Non-pigmented ciliary epithelial cell (primary cell): ENCODE results near the gene FMO2.

Experiments
- DNase-seq: peaks from one replicate; pipeline ENCODE4 v3.0.0-alpha.2; 2010; ENCODE audit warnings: low read depth

Gene FMO2

DNA sequence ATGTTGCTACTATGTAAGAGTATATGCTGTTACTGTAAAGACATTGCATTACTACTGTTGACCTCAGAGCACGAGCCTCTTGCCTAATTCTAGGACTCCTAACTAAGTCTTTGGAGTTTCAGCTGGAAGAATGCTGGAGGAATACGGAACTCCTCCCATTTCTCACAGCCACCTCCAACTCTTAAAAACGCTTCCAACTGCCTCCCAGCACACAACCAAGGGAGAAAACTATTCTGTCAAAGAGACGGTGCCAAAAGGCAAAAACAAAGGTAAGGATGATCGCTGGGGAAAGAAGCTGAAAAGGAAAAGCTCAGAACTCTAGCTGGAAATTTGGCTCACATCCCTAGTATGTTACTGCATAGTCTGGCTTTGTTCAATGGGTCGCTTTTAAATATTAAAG lies at the start of gene FMO2:
Gene FMO2 (plus strand): TSS at position 210 of the 400 bp plus-strand sequence. CDS start 414 bp downstream, outside the sequence.
- DNase-seq = no peak

- no peak for DNase-seq
Observed at GRCh38 chr1:171137580-171137979, 47.5 kb upstream of the FMO2 start.

GRCh38 chr1:171138980-171139379 lies 46.1 kb upstream of the FMO2 start:
- no peak for DNase-seq

- no peak for DNase-seq
Observed at GRCh38 chr1:171139890-171140289, 45.2 kb upstream of the FMO2 start.

DNA sequence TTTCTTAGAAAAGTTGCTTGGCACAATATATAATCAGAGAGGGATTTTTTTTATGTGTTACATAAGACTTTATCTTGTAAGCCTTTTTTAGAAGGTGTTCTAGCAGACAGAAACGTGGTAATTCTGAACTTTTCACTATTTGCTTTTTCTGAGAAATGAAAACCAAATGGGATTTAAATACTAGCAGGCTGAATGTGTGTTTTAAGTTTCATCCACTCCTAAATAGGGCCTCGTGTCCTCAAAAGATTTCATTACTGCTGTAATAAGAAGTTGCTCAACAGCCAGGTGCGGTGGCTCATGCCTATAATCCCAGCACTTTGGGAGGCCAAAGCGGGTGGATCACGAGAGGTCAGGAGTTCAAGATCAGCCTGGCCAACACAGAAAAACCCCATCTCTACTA lies 44.7 kb upstream of the FMO2 start:
- no peak for DNase-seq

DNA sequence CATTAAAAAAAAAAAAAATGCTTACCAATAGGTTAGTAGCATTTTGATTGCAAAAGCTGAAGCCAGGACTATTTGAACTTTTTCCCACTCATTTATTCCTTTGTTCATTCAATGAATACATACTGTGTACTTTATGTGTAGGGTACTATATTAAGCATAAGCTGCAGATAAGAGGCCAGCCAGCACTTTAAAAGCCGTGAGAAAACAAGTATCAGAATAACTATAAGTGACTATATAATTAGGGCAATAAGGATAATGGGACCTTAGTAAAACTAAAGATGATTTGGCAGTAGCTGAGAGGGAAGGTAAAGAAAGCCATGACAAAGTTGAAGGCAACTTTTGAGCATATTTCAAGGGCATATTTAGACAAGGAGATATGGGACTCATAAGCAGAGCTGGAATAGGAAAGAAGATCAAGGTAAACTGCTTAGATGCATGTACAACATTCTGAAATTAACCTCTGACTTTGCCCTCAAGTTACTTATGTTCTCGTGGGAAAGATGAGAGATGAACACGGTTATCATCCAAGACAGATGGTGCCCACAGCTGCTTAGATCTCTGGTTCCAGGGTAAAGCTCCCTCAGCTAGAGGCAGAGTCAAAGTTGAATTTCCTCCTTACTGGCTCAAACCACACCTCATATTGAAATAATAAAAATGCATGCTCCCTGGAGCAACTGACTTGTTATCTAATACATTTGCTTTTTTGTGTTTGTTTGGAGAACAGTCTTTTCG lies 44.0 kb upstream of the FMO2 start:
- no peak for DNase-seq

GRCh38 chr1:171141688-171142415 lies 43.2 kb upstream of the FMO2 start:
- peak; percentile 82 for DNase-seq

GRCh38 chr1:171142416-171143385 lies 42.4 kb upstream of the FMO2 start:
- DNase-seq = no peak

DNA sequence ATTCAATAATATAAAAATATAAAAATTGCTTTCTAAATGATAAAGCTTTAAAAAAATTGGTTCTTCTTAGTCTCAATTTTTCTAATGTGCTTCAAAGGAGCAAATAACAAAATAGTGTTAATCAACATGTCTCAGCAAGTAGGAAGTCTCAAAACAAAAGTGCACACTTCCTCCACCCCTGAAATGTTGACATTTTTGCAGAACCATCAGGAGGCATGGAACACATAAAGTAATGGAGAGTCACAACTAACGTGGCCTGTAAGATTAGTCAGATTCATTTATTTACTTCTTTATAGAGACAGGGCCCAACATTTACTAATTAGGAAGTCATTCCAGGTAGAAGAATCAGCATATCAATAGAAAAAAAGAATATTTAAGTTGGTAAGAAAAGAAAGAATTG lies 34.9 kb upstream of the FMO2 start:
- DNase-seq = no peak

DNA sequence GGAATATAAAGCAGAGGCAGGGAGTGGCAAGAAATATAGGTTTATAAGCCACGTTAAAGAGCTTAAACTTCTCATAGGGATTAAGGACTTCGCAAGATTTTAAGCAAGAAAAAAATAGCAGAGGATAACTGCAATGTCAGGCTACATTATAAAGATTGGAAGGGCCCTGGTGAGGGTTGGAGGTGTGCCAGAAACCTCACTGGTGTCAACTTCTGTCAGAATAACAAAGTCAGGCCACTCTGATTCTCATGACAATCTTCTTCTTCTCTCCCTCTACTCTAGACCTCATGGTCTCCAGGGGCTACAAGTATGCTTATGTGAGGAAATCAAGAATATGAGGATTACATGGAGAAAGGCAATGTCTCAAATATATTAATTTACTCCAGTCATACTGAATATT lies 32.6 kb upstream of the FMO2 start:
- DNase-seq = no peak

GRCh38 chr1:171155484-171155883 lies 29.6 kb upstream of the FMO2 start:
- no peak for DNase-seq

GRCh38 chr1:171158096-171158495 lies 27.0 kb upstream of the FMO2 start:
- DNase-seq = no peak

DNA sequence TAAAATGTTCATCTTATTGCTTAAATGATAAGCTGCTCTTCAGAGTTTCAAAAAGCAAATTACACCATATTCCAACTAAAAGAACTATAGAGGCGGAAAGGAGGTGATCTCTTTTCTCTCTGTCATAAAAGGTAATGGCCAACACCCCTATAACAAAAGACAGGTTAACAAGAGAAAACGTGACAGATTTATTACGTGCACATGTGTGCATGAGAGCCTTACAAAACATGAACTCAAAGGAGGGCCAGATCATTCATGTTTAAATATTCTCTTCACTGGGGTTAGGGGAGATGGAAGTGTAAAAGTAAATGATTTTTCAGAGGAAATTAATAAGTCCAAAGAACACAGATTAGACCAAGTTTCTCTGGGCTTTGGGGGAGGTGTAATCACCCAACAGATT lies 26.5 kb upstream of the FMO2 start:
- DNase-seq = no peak

DNA sequence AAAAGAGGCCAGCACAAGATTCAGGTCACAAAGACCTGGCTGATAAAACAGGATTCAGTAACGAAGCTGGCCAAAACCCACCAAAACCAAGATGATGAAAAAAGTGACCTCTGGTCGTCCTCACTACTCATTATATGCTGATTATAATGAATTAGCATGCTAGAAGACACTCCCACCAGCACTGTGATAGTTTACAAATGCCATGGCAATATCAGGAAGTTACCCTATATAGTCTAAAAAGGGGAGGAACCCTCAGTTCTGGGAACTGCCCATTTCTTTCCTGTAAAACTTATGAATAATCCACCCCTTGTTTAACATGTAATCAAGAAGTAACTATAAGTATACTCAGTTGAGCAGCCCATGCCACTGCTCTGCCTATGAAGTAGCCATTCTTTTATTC lies 26.0 kb upstream of the FMO2 start:
- no peak for DNase-seq

- DNase-seq = no peak
Observed at GRCh38 chr1:171160211-171160610, 24.9 kb upstream of the FMO2 start.

DNA sequence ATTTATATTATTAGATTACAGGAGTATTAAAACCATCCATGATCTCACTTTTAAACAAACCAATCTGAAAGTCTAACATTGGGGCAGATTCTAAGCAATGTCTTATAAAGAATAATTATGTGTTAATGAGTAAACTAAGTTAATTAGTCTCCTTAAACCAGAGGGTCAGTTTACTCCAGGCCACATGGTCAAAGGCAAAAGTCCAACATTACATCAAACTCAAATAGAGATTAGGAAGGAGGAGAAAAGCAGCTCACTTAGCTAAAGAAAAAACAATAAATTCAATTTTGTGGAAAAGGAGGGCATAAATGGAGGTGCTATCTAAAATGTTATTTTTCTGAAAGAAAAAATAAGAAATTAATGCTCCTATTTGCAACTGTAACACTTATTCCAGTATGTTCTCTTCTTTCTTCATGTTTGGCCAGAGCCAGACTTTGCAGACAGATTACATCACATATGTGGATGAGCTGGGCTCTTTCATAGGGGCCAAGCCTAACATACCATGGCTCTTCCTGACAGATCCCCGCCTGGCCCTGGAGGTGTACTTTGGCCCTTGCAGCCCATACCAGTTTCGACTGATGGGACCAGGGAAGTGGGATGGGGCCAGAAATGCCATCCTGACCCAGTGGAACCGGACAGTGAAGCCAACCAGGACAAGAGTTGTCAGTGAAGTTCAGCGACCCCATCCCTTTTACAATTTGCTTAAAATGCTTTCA lies 24.3 kb upstream of the FMO2 start:
- no peak for DNase-seq

- DNase-seq = no peak
Observed at GRCh38 chr1:171161431-171161830, 23.7 kb upstream of the FMO2 start.

DNA sequence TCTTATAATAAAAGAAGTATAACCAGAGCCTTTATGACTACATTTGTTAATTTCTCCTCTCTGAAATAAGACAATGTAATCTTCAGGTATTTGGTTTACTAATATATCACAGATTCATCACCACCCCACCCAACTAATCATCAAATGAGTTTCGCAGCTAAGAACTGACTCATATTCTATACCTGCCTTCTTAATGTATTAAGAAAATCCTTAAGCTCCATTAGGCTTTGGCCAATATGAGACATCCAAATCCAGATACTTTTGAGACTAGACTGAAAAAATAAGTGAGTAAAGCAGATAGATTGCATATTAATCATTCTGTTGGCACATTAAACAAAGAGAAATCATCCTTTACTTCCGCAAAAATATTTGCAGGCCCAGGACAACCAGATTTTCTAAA lies 18.7 kb upstream of the FMO2 start:
- DNase-seq = no peak

DNA sequence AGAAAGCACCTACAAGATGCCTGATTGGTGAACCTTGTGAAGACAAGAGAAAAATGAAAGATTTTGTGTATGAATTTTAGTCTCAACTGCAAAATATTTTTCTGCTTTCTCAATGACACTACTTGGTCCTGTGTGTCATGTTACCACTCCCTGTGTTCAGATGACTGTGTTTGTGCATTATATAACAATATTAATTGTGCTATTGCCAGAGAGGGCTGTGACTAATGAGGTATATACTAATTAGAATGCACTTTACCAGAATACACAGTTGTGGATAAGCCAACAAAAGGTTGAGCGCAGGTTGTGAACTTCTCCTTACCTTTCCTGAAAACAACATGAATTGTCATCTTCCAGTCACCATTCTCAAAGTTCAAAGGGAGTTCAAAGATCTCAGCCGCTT lies 17.3 kb upstream of the FMO2 start:
- no peak for DNase-seq

DNA sequence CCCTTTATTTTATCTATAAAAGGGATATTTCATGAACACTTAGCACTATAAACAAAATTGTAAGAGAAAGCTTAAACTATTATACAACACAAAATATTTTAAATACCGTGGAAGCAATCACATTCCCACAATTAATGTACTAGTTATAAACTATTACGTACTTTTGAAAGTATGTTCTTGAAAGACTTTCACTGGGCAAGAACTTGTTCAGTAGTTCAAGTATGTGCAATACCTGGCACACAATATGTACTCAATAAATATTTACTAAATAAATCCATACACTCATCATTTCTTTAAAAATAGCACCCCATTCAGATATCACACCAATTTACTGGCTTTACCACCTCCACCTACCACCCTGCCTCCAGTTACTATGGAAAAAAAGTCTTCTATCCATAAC lies 12.6 kb upstream of the FMO2 start:
- no peak for DNase-seq

DNA sequence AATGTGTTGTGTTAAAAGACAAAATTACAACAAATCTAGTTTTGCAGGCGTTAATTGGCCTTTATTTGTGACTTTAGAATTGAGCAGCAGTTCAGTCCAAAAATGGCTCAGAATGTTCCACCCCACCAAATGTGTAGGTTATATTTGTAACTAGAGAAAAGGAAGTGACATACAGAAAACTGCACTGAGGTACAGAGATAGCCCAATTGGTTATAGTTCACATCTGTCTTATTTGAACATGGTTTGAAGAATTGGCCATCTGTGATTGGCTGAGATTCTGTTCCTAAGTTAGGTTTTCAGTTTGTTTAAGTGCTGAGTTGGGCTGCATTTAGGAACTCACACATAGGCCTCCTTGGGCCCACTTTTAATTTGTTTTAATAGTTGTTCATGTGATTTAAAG lies 12.0 kb upstream of the FMO2 start:
- no peak for DNase-seq
